AG04449 (cell line): ENCODE data around the gene DDTL.
A peak's percentile ranks its signal among the peaks of the same experiment; 100 is the strongest.

Source experiments
- CTCF ChIA-PET: fragments of 350-600 bp; formaldehyde crosslinking; extraction: SDS; loops from one replicate; lab custom pipeline; 2021; ENCODE audit warnings: antibody characterized with exemption; lab: Yijun Ruan, JAX
- POLR2A ChIA-PET: fragments of 400-600, 350-600 bp; formaldehyde crosslinking; extraction: SDS; loops from one replicate; lab custom pipeline; 2020; ENCODE audit warnings: antibody characterized with exemption, inconsistent platforms; lab: Yijun Ruan, JAX
- DNase-seq: peaks from one replicate; pipeline ENCODE4 v3.0.0-alpha.2; 2010; ENCODE audit warnings: low read depth, low spot score
- H3K4me3 ChIP-seq: 2 replicates; pipeline ENCODE4 v1.5.1; 2011; ENCODE audit warnings: low read depth, mild to moderate bottlenecking, control low read depth, low read length
- CTCF ChIP-seq: IDR thresholded peaks from one replicate; pipeline ENCODE4 v1.5.1; 2011; ENCODE audit warnings: mild to moderate bottlenecking, moderate library complexity, low read length, control low read depth, inconsistent platforms; ENCODE audit not compliant: insufficient read depth; ENCODE audit errors: missing control alignments

Gene DDTL

GRCh38 chr22:24011735-24012068, 45.0 kb downstream of the DDTL start:
- TF ChIP-seq CTCF, result no peak
- peak overlapping the region; percentile 92 for H3K4me3 ChIP-seq
- CTCF ChIA-PET, result interaction anchor here (1.5 kb wide), 1 partner anchor 8 kb away, joined by 6 read pairs; no protein-coding TSS in a partner anchor
- DNase-seq, result no peak
- POLR2A ChIA-PET, result interaction anchor here (1.2 kb wide), 1 partner anchor 51 kb away, joined by 5 read pairs; no protein-coding TSS in a partner anchor

- H3K4me3 ChIP-seq, result no peak overlapping the region
- no peak for TF ChIP-seq CTCF
- no peak for DNase-seq
- POLR2A ChIA-PET, result no interaction called here
- CTCF ChIA-PET, result interaction anchor here (1.4 kb wide), 1 partner anchor 141 kb away, joined by 6 read pairs; no protein-coding TSS in a partner anchor
Observed at GRCh38 chr22:24016156-24016555, 49.5 kb downstream of the DDTL start.

GRCh38 chr22:24021304-24021703, 54.6 kb downstream of the DDTL start:
- POLR2A ChIA-PET, result no interaction called here
- CTCF ChIA-PET, result interaction anchor here (0.6 kb wide), 1 partner anchor 13 kb away, joined by 3 read pairs; no protein-coding TSS in a partner anchor
- H3K4me3 ChIP-seq, result no peak overlapping the region
- TF ChIP-seq CTCF, result no peak
- no peak for DNase-seq
